NT2/D1 (cell line): ENCODE results near the gene RPL19.

ENCODE experiments used
- SUZ12 ChIP-seq: IDR thresholded peaks from 2 replicates; pipeline ENCODE4 v1.6.1; 2011; ENCODE audit not compliant: insufficient read length, insufficient read depth; ENCODE audit errors: extremely low read depth
- ZNF274 ChIP-seq: IDR thresholded peaks from 2 replicates; pipeline ENCODE4 v1.6.1; 2011; ENCODE audit warnings: mild to moderate bottlenecking, low read depth, low read length

DNA sequence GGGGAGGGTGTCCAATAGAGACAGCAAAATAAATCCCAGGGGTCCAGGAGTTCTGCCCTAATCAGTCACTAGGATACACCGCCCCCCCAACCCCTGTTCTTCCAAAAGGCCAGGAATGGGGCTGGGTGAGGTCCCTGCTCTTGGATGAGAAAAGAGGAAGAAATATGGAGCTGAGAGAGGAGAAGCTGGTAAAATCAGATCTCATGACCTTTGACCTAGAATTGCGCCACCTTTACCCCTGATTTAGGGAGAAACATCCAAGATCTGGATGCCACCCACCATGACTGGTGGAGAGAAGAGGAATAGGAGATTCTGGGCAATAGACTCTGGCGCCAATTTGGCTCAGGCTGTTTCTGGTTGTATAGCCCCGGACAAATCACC lies 1.9 kb upstream of the RPL19 start:
- TF ChIP-seq ZNF274: no peak
- TF ChIP-seq SUZ12: no peak
